ENCODE data around the gene TREM1. TPM values are rescaled to one million over a fixed set of nuclear protein-coding genes. Genes with fewer than 3 reads are reported as not detected.

TREM1 gene
- 1 to 10 TPM; 1.1 to 3.3 (median 2.1) TPM for total RNA-seq

DNA sequence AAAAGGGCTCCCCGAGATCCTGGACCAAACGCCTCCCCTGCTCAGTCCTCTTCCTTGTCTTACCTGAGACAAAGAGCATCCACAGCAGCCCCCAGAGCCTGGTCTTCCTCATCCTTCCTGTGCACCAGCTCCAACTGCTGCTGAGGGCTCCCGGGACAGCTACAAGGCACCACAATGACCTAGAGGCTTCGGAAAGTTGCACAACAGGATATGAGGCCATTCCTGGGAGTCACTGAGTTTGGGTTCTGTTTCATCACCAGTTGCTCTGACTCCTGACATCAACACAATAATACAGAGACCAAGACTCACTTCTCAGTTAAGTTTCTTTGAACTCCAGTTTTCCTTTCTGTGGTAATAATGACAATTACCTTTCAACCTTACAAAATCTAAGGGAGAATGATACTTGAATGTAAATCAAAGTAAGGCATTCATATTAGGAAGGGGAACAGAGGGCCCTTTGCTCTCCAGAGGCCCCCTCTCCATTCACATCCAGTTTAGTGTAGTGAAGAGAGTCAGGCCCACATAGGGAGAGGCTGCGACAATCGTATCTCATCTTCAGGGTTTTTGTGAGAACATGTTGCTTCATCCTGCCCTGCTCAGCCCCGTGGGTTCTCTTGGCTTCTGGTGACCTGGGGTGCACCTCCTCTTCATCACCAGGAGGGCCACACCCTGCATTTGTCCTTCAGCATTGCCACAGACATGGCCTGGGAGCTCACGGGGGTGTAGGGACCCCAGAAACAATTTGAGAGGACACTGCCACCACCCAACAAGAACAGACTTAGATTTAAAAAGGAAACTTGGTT is at the start of gene TREM1:
Gene TREM1 (minus strand): TSS at position 139 of the 803 bp plus-strand sequence. CDS start 27 bp downstream, at position 112.
- Histone ChIP-seq H3K4me3 (no peak within 1 kb of the TSS), H3K27ac (peak within 1 kb of the TSS in 2 of 4 donors; percentile 62 to 81)
- 70 to 76% methylated on average over 8 of the region's 8 CpGs for WGBS, 2 donors

DNA sequence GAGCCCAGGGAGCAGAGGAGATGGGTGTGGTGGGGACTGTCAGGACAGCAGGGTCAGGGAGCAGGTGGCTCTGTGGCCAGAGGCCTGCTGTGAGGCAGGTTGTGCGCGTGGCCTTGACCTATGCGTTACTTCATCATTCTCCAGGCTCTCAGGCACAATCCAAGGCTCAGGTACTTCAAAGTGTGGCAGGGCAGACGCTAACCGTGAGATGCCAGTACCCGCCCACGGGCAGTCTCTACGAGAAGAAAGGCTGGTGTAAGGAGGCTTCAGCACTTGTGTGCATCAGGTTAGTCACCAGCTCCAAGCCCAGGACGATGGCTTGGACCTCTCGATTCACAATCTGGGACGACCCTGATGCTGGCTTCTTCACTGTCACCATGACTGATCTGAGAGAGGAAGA is 49.5 kb upstream of the TREM1 start:
- no peak for DNase-seq (ENCODE audit: low spot score in 2 of 2)
- WGBS, 2 donors: 93 to 94% methylated on average over 11 of the region's 11 CpGs
- no peak overlapping the region for H3K27ac ChIP-seq
- TF ChIP-seq, protein P1, sequence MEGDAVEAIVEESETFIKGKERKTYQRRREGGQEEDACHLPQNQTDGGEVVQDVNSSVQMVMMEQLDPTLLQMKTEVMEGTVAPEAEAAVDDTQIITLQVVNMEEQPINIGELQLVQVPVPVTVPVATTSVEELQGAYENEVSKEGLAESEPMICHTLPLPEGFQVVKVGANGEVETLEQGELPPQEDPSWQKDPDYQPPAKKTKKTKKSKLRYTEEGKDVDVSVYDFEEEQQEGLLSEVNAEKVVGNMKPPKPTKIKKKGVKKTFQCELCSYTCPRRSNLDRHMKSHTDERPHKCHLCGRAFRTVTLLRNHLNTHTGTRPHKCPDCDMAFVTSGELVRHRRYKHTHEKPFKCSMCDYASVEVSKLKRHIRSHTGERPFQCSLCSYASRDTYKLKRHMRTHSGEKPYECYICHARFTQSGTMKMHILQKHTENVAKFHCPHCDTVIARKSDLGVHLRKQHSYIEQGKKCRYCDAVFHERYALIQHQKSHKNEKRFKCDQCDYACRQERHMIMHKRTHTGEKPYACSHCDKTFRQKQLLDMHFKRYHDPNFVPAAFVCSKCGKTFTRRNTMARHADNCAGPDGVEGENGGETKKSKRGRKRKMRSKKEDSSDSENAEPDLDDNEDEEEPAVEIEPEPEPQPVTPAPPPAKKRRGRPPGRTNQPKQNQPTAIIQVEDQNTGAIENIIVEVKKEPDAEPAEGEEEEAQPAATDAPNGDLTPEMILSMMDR (IDR thresholded peaks at IDR 0.05): no peak
- no peak for TF ChIP-seq EP300 (IDR thresholded peaks at IDR 0.05)
- TF ChIP-seq POLR2A (IDR thresholded peaks at IDR 0.05): no peak
- H3K36me3 ChIP-seq: no peaks in the 10 kb centered on the region
- no peaks in the 10 kb centered on the region for H3K27me3 ChIP-seq
- H3K9me3 ChIP-seq: no peaks in the 10 kb centered on the region
- no peaks in the 10 kb centered on the region for H3K4me1 ChIP-seq
- H3K4me3 ChIP-seq: no peak overlapping the region

More for the DNA sequence above, at the start of gene TREM1:
- Histone ChIP-seq H3K4me1 (peaks cover 0 to 13% (median 0%) of the 10 kb centered on the region in 4 donors), H3K27me3 (no peaks in the 10 kb centered on the region), H3K36me3 (no peaks in the 10 kb centered on the region), H3K9me3 (no peaks in the 10 kb centered on the region)
- TF ChIP-seq POLR2A (IDR thresholded peaks at IDR 0.05) (no peak), EP300 (IDR thresholded peaks at IDR 0.05) (peak; percentile 71 to 87)
- TF ChIP-seq, protein P1 (IDR thresholded peaks at IDR 0.05): no peak
- peak in 1 of 2 donors; percentile 78 for DNase-seq (ENCODE audit: low spot score in 2 of 2)

DNA sequence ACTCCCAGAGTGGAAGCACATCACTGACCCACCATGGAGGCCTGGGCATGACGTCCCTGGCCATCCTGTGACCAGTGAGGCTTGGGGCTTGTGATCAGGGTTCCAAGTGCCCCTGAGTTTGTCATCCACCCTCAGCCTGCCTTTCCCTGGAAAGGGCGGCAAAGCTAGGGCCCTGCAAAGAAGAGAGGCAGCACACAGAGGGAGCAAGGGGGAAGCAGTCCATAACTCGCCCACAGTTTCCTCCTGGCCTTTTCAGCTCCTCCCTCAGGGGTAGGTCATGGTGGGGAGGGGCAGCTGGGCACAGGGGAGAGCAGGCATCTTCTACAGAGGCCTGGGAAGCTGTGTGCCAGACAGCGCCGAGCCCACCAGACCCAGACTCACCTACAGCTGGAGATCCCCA is 48.8 kb upstream of the TREM1 start, which contains the start of gene NCR2:
Gene NCR2 (plus strand): TSS at position 313 of the 400 bp plus-strand sequence. CDS start 269 bp downstream, outside the sequence.
- Histone ChIP-seq H3K27ac (no peak within 1 kb of the TSS), H3K36me3 (no peaks in the 10 kb centered on the region), H3K27me3 (no peaks in the 10 kb centered on the region), H3K4me1 (no peaks in the 10 kb centered on the region), H3K9me3 (no peaks in the 10 kb centered on the region), H3K4me3 (no peak within 1 kb of the TSS)
- no peak for DNase-seq (ENCODE audit: low spot score in 2 of 2)
- WGBS, 2 donors: 75 to 81% methylated on average over 5 of the region's 5 CpGs
- TF ChIP-seq POLR2A (IDR thresholded peaks at IDR 0.05): no peak
- no peak for TF ChIP-seq EP300 (IDR thresholded peaks at IDR 0.05)
- TF ChIP-seq, protein P1 (IDR thresholded peaks at IDR 0.05): no peak

DNA sequence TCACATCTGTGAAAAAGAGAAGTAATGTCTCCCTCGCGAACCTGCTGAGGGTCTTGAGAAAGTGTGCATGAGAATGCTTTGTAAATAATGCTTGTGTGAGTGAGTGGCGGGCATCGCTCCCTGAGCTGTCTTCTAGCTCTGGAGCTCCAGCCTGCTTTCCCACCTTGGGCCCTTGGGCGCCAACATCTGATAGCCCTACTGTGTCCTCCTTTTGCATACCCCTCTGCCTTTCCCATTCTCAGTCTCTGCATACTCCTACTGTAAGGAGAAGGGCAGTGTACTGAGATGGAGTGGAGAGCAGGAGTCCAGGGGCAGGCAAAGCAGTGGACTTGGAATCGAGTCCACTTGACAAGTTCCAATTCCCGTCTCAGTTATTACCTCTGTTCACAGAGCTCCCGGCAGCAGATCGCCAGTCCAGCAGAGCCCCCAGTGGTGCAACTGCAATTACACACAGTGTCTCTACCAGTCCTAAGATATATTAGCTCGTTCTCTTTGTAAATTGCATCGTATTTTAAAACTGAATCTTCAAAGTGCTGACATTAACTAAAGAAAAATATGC is 48.1 kb upstream of the TREM1 start:
- no peaks in the 10 kb centered on the region for H3K27me3 ChIP-seq
- H3K36me3 ChIP-seq: no peaks in the 10 kb centered on the region
- TF ChIP-seq, protein P1 (IDR thresholded peaks at IDR 0.05): no peak
- no peak for TF ChIP-seq EP300 (IDR thresholded peaks at IDR 0.05)
- no peak for TF ChIP-seq POLR2A (IDR thresholded peaks at IDR 0.05)
- H3K27ac ChIP-seq: no peak overlapping the region
- no peaks in the 10 kb centered on the region for H3K4me1 ChIP-seq
- H3K9me3 ChIP-seq: no peaks in the 10 kb centered on the region
- WGBS, 2 donors: 60 to 63% methylated on average over 11 of the region's 11 CpGs
- DNase-seq (ENCODE audit: low spot score in 2 of 2): no peak
- no peak overlapping the region for H3K4me3 ChIP-seq
